Suprapubic skin (tissue), 4 donors: ENCODE results near the gene CAMK1D.
"Not testable (repeated sequence)": the region's sequence is repeated elsewhere in the genome, so short reads cannot be mapped to it uniquely, and the experiment has no call there.

Experiments
- CTCF ChIP-seq, 2 donors: fragments of 200-600 bp in 1 of 2; fragments of 450-650 bp in 1 of 2; sonication (generic) in 1 of 2; IDR thresholded peaks; one replicate each; pipeline ENCODE4 v1.5.1; 2016 to 2019; ENCODE audit warnings: antibody characterized with exemption in 2 of 2, mild to moderate bottlenecking in 1 of 2, moderate library complexity in 1 of 2
- EP300 ChIP-seq: sonication (generic); formaldehyde crosslinking; IDR thresholded peaks from one replicate; pipeline ENCODE4 v1.6.1; 2017; ENCODE audit warnings: antibody characterized with exemption
- POLR2AphosphoS5 ChIP-seq, 3 donors: sonication (generic); formaldehyde crosslinking; IDR thresholded peaks; one replicate each; pipeline ENCODE4 v1.6.1; 2017; ENCODE audit warnings: antibody characterized with exemption in 3 of 3

- not testable (repeated sequence) for TF ChIP-seq POLR2AphosphoS5 (IDR thresholded peaks at IDR 0.05); EP300; CTCF (IDR thresholded peaks at IDR 0.05)
Observed at GRCh38 chr10:12301036-12301435, 48.3 kb upstream of the CAMK1D start.
